ENCODE measurements around the gene ACP1. TPM values are rescaled to one million over a fixed set of nuclear protein-coding genes. Genes with fewer than 3 reads are reported as not detected.

The ACP1 gene
- 68.0 and 70.6 TPM in 2 replicates for total RNA-seq

DNA sequence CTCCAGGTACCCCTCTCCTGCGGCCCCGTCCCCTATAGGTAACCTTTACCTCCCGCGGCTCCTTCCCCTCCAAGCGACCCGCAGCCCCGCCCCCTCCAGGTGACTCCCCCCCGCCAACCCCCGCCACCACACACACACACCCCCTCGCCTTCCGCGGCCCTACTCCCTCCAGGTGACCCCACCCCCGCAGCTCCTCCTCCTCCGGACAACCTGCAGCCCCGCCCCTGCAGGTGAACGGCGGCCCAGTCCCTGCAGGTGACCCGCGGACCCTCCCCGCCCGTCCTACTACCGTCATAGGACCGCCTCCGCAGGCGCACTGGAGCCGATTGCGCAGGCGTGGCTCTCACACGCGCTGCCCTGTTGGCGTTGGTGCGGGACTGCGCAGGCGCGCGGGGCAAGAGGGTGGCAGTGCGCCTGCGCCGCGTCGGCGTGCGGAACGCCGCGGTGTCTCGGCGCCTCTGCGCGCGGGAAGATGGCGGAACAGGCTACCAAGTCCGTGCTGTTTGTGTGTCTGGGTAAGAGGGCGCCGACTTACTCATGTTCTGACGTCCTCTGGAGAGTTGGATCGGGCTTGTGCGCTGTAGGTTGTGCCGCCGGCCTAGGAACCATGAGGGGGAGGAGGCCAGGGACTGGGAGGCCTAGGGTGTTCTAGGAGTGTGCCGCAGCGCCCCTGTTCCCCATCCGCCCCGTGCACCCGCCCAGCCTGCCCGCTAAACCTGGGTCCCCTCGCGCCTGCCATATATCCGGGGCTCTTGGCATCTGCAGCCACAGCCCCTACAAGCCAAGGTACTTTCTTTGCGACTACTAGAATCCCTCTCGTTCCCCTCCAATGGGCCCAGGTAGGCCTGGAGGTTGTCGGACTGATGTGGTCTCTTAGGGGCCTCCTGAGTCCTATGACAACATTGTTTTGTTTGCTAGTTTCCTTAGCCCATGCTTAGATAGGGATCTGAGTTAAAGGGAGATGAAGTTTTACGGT is at the start of gene ACP1:
ACP1 (plus strand) TSS at position 455 of the 976 bp plus-strand sequence; CDS start at position 473, 18 bp downstream.

GRCh38 chr2:263774-264492 is 814 bp upstream of the ACP1 start, which contains the start of gene SH3YL1:
Gene SH3YL1 (minus strand): TSS chr2:264032. CDS start chr2:263984, 48 bp downstream.

DNA sequence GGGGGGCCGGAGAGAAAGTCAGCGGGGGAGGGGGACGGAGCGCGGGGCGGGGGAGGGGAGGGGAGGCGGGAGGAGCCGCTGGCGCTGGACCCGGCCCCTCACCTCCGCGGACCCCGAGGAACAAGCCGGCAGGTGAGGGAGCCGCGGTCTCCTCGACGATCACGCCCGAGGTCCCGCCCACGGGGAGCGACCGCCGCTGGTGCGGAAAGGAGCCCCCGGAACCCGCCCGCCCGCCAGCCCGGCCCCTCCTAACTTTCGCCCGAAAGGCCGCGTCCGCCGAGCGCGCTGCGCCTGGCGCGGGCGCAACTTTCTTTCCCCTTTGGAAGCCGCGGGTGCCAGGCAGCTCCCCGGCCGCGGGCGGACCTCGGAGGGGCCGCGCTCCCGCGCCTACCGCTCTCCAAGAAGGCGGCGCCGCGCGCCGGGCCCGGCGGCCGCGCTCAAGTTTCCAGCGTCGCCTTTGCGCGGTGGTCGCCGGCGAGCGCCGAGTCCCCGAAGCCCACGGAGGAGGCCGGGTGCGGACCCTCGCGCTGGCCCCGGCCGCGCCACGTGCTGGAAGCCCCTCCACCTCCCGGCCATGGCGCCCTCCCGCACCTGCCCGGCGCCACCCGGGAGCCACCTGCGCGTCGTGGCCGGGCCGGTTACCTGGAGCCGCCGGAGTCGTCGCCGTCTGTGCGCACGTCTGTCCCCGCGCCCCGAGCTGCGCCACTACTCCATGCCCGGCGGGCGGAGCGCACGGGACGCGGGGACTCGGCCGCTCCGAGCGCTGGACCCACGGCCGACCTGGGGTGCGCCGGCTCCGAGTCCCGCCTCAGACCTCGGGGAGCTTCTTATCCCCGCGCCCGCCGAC is 23.4 kb downstream of the ACP1 start, which contains the start of gene ALKAL2:
ALKAL2 (minus strand) TSS at position 181 of the 847 bp plus-strand sequence. CDS start 256 bp downstream, outside the sequence.

Other genes with a start within 250 kb of the ACP1 start
- gene FAM110C, start 218.4 kb upstream of the ACP1 start, total RNA-seq = 0.13 TPM in 1 of 2 replicates, not detected in the other
- gene SH3YL1, start 915 bp upstream of the ACP1 start, total RNA-seq = 9.7 and 25.4 TPM in 2 replicates
- not detected in 2 replicates for gene ALKAL2, start 23.1 kb downstream of the ACP1 start, total RNA-seq

All from bladder microvascular endothelial cell (primary cell).